Skeletal muscle satellite cell (primary cell): ENCODE results near the gene TNC.

Experiments
- H3K27me3 ChIP-seq: 2 replicates; pipeline ENCODE4 v1.7.0; 2013; ENCODE audit warnings: low read length; ENCODE audit not compliant: control insufficient read depth, insufficient read depth
- H3K36me3 ChIP-seq: 2 replicates; pipeline ENCODE4 v1.7.0; 2013; ENCODE audit warnings: mild to moderate bottlenecking, control low read depth, low read length; ENCODE audit not compliant: insufficient read depth
- H3K4me1 ChIP-seq: 2 replicates; pipeline ENCODE4 v1.7.0; 2013; ENCODE audit warnings: low read length; ENCODE audit not compliant: control insufficient read depth, insufficient read depth
- H3K4me2 ChIP-seq: 2 replicates; pipeline ENCODE4 v1.7.0; 2013; ENCODE audit warnings: mild to moderate bottlenecking, low read length
- H3K4me3 ChIP-seq: 2 replicates; pipeline ENCODE4 v1.7.0; 2013; ENCODE audit warnings: low read length
- H3K9ac ChIP-seq: 2 replicates; pipeline ENCODE4 v1.7.0; 2013; ENCODE audit warnings: mild to moderate bottlenecking, low read depth, low read length, moderate library complexity
- H3K9me3 ChIP-seq: replicated peaks from 2 replicates; pipeline ENCODE4 v1.7.0; 2013; ENCODE audit warnings: mild to moderate bottlenecking, control low read depth, low read length

The TNC gene

DNA sequence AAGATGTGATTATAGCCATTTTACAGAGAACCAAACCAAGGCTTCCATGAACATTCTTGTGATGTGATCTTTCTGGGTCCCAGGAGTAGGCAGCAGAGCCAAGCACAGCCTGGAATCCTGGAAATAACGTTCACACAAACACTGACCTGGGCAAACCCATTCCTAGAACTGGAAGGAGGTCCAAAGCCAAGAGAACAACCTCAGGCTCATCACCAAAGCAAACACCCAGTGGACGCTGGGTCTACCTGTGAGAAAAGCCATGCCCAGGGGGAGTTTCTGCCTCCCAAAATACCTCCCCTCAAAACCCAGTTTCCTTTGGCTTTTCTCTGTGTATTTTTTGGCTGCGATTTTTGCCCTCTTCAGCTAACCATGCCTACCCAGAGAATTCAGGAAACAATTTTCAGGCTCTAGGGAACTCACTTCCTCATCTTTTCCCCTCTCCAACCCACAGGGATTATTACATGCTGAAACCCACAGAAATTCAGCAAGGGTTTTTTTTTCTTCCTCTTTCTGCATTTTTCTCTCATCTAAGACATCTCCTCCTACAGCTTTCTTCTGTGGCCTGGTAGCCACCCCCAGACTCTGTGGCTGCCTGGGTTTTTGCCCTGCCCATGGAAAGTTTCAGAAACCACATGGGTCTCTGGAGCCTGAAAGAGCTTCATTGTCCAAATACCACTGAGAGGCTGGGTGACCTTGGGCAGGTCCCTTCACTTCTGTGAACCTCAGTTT is 75.0 kb downstream of the TNC start:
- Histone ChIP-seq H3K4me3 (no peak overlapping the region), H3K9ac (no peak overlapping the region), H3K9me3 (no peaks in the 10 kb centered on the region), H3K4me2 (no peak overlapping the region), H3K36me3 (no peaks in the 10 kb centered on the region), H3K4me1 (peaks cover 4% of the 10 kb centered on the region), H3K27me3 (no peaks in the 10 kb centered on the region)

DNA sequence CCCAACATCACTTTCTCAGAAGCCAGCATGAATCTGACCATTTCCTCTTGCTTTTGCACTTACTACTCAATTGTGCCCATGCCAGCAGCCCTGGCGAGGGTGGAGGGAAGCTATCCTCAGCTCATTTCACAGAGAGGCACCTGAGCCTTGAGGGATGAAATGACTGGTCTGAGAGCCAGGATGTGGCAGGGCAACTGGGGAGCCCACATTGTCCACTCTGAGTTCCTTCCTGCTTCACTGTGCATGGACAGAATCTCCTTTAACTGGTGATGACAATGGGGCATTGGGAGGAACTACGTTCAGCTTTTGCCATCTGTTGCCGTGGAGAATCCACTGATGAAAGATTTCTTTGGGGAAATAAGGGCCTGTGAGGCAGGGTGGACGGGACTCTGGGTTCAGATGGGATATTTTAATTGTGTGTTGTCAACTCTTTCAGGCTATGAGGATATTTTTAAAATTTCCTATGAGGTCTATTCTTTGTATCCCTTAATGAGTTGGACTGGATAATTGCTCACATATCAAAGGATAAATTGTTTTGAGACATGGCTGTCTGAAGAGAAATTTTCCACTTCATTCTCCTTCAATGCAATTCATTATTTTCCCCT is 78.3 kb downstream of the TNC start:
- Histone ChIP-seq H3K4me3 (no peak overlapping the region), H3K36me3 (no peaks in the 10 kb centered on the region), H3K4me1 (peaks cover 20% of the 10 kb centered on the region), H3K27me3 (no peaks in the 10 kb centered on the region), H3K4me2 (no peak overlapping the region), H3K9ac (no peak overlapping the region), H3K9me3 (no peaks in the 10 kb centered on the region)

DNA sequence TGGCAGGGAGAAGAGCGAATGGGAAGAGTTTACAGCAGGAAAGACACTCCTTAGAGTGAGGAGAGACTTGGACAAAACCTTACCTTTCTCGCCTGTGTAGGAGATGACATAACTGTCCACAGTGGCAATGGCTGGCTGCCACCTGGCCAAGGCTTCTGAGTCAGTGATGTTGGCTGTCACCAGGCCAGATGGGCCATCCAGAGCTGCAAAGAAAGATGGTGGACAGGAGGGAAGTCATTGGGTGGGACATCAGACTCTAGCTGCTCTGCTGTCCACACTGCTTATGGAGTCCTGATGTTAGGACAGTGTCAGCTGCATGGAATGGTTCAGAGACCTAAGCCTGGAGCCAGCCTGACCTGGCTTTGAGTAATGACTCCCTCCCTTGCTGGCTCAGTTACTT is 79.8 kb downstream of the TNC start:
- no peak overlapping the region for H3K4me3 ChIP-seq
- H3K4me2 ChIP-seq: no peak overlapping the region
- H3K9ac ChIP-seq: no peak overlapping the region
- no peaks in the 10 kb centered on the region for H3K27me3 ChIP-seq
- no peaks in the 10 kb centered on the region for H3K9me3 ChIP-seq
- no peaks in the 10 kb centered on the region for H3K36me3 ChIP-seq
- H3K4me1 ChIP-seq: peaks cover 19% of the 10 kb centered on the region

- H3K4me1 ChIP-seq: peaks cover 19% of the 10 kb centered on the region
- H3K9me3 ChIP-seq: no peaks in the 10 kb centered on the region
- no peak overlapping the region for H3K4me2 ChIP-seq
- H3K9ac ChIP-seq: no peak overlapping the region
- no peaks in the 10 kb centered on the region for H3K36me3 ChIP-seq
- no peaks in the 10 kb centered on the region for H3K27me3 ChIP-seq
- H3K4me3 ChIP-seq: no peak overlapping the region
These were observed 81.3 kb downstream of the TNC start for GRCh38 chr9:115036691-115037090.

DNA sequence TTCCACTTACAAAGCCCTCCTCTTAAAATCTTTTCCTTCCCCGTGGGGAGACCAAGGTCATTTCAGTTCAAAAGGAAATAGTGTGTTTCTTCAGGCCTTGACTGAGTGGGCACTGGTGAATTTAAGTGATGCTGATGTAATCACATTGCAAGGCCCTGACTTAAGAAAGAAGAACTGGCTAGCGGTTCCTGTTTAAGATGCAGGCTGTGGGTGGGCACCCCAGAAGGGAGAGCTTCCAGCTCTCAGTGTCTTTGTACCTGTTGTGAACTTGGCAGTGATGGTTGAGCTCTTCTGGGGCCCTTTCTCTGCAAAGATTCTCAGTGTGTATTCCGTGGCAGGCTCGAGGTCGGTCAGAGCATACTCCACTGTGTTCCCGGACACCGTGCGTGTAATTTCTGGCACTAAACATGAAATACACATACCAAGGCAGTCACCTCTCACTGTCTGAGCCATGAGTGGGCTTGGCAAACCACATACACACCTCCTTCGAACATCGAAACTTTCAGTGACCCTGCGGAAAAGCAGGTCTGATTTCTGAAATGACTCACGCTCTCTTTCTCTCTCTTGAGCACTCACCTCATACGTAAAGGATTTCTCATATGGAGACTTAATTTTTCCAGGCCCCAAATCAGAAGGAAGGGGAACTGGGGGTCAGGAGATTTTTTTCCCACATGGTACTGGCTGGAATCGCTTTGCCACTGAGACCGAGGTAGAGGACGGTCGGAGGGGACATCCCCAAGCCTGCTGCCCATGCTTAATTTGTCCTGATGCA is 81.9 kb downstream of the TNC start:
- Histone ChIP-seq H3K36me3 (no peaks in the 10 kb centered on the region), H3K9me3 (no peaks in the 10 kb centered on the region), H3K4me1 (peaks cover 19% of the 10 kb centered on the region), H3K9ac (no peak overlapping the region), H3K27me3 (no peaks in the 10 kb centered on the region), H3K4me3 (no peak overlapping the region), H3K4me2 (no peak overlapping the region)

DNA sequence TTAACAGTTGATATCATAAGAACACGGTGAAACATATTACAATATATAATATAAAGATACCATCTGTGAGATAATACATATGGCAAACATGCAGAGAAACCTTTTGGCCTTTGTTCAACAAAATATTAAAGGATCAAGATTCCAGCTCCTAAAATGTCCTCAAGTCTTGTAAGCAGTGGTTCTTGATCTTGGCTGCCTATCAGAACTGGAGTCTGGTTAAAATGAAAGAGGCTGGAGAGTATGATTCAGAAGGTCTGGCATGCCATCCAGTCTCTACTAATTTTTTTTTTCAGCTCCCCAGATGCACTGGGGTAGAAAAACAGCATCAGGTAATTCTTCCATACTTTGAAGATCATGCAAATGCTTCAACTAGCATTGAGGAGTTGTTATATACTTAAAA is 83.2 kb downstream of the TNC start:
- no peak overlapping the region for H3K9ac ChIP-seq
- H3K36me3 ChIP-seq: no peaks in the 10 kb centered on the region
- H3K4me3 ChIP-seq: no peak overlapping the region
- no peaks in the 10 kb centered on the region for H3K27me3 ChIP-seq
- peaks cover 19% of the 10 kb centered on the region for H3K4me1 ChIP-seq
- no peaks in the 10 kb centered on the region for H3K9me3 ChIP-seq
- H3K4me2 ChIP-seq: no peak overlapping the region

DNA sequence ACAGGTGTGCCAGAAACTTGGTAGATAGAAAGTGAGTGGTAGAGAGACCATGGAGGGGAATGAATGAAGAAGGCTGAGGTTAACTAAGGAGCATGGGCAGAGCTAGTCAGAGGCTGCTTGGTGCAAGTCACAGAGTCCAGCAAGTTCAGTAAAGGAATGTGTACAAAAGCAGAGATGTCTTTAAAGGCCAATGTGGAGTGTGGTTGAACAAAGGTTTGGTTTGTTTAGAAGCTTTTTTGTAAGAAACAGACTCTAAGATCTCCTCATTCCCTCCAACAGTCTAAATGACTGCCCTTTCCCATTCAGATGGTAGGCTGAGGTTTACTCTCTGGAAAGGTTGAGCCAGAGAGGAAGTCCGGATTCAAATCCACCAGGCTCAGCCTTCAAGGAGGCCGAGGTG is 84.2 kb downstream of the TNC start:
- H3K4me1 ChIP-seq: peaks cover 19% of the 10 kb centered on the region
- H3K27me3 ChIP-seq: no peaks in the 10 kb centered on the region
- no peaks in the 10 kb centered on the region for H3K9me3 ChIP-seq
- no peak overlapping the region for H3K9ac ChIP-seq
- H3K36me3 ChIP-seq: no peaks in the 10 kb centered on the region
- H3K4me2 ChIP-seq: no peak overlapping the region
- H3K4me3 ChIP-seq: no peak overlapping the region

DNA sequence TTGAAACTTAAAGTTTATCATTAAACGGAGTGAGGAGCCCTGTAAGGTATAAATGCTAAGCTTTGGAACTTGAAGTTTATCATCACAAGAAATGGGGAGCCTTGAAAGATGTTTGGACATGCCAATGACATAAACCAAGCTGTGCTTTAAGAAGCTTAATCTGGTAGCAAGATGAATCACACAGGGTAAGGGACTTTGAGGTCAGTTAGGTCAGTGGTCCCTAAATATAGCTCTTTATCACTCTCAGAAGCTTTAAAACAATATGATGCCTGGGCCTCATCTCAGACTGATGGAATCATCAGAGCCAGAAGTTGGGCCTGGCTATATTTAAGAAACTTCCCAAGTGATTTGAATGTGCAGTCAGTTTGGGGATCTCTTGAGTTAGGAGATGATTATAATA is 85.7 kb downstream of the TNC start:
- H3K4me2 ChIP-seq: no peak overlapping the region
- H3K27me3 ChIP-seq: no peaks in the 10 kb centered on the region
- H3K9me3 ChIP-seq: no peaks in the 10 kb centered on the region
- H3K4me3 ChIP-seq: no peak overlapping the region
- H3K4me1 ChIP-seq: peaks cover 19% of the 10 kb centered on the region
- no peak overlapping the region for H3K9ac ChIP-seq
- no peaks in the 10 kb centered on the region for H3K36me3 ChIP-seq

DNA sequence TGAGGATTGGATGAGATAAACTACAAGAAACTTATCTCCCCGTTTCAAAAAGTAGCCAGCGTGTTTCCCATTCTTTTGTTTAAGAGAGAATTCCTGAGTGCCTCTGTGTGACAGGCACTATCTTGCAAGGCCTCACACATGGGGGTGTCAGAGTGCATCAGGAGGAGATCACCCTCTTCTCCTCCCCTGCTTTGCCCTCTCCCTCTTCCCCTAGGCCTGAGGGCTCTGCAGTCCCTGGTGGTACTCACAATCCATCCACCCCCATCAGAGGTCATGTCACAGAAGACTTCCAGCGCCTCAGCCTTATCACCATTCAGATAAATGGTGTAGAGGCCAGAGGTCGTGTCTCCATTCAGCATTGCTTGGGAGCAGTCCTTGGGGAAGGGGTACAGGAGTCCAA is 88.0 kb downstream of the TNC start:
- H3K9me3 ChIP-seq: no peaks in the 10 kb centered on the region
- H3K9ac ChIP-seq: no peak overlapping the region
- no peaks in the 10 kb centered on the region for H3K36me3 ChIP-seq
- no peak overlapping the region for H3K4me2 ChIP-seq
- H3K4me3 ChIP-seq: no peak overlapping the region
- H3K27me3 ChIP-seq: no peaks in the 10 kb centered on the region
- H3K4me1 ChIP-seq: peaks cover 7% of the 10 kb centered on the region

GRCh38 chr9:115025721-115026120 is 92.2 kb downstream of the TNC start:
- no peaks in the 10 kb centered on the region for H3K9me3 ChIP-seq
- H3K9ac ChIP-seq: no peak overlapping the region
- H3K4me1 ChIP-seq: peaks cover 12% of the 10 kb centered on the region
- H3K36me3 ChIP-seq: no peaks in the 10 kb centered on the region
- H3K4me3 ChIP-seq: no peak overlapping the region
- no peaks in the 10 kb centered on the region for H3K27me3 ChIP-seq
- H3K4me2 ChIP-seq: no peak overlapping the region

DNA sequence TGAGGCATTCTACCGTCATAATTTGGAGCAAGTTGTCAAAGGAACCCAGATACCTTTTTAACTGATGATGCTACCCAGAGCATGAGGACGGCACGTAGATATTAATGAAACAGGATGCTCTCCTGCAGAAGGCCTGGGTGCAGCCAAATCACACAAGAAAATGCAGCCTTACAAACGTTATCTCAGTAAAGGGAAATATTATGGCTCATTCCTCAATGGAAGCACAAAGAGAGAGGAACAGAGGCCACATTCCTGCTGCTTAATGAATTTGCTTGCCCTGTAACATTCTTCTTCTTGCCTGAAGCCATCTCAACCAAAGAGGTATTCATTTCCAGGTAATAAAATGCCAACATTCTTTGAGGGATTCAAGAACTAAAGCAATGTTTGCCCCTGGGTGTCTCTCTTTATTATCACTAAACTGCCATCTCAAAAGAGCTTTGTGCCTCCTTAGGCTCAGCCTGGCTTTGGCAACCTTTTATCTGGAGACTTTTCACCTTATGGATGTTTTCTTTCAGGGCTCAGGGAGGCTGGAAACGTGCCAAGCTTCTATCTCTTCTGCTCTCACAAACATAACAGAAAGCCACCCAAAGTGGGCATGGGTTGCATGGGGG is 92.9 kb downstream of the TNC start:
- Histone ChIP-seq H3K9me3 (no peaks in the 10 kb centered on the region), H3K4me3 (no peak overlapping the region), H3K36me3 (no peaks in the 10 kb centered on the region), H3K4me1 (peaks cover 12% of the 10 kb centered on the region), H3K9ac (no peak overlapping the region), H3K27me3 (no peaks in the 10 kb centered on the region), H3K4me2 (no peak overlapping the region)
